Measurements from ENCODE around the gene RNF227. TPM values are rescaled to one million over a fixed set of nuclear protein-coding genes. Genes with fewer than 3 reads are reported as not detected.

Gene RNF227
- total RNA-seq, 1 experiment from 2014 or later: 0.83 TPM

DNA sequence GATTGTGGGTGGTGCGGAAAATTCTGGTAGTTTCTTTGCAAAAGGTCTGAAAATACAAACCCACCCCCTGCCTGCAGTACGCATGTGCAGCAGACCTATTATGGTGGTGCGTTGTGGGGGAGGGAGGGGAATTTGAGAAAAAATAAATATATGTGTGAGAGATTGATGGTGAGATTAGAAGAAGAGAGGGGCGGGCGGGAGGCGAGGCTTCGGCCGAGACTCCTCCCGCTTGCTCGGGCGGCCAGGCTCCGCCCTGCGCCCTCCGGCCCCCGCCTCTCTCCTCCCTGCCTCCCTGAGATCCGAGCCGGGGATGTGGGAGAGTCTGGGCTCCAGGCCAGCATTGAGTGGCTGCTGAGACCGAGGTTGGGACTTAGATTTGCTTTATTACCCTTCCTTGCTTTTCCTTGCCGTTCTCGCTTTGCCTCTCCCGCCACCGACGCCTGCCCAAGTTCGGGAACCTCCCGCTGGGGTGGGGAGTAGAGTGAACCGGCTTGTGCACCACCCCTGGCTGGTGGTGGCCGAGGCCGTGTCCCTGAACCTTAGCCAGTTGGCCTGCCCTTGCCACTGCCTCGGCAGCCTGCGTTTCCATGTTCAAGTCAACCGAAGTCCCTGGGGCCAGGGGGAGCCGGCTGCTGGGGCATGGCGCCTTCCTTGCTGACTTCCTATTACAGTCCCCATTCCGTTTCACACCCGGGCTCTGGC is 28.5 kb downstream of the RNF227 start (continued):
- TF ChIP-seq, protein P1, sequence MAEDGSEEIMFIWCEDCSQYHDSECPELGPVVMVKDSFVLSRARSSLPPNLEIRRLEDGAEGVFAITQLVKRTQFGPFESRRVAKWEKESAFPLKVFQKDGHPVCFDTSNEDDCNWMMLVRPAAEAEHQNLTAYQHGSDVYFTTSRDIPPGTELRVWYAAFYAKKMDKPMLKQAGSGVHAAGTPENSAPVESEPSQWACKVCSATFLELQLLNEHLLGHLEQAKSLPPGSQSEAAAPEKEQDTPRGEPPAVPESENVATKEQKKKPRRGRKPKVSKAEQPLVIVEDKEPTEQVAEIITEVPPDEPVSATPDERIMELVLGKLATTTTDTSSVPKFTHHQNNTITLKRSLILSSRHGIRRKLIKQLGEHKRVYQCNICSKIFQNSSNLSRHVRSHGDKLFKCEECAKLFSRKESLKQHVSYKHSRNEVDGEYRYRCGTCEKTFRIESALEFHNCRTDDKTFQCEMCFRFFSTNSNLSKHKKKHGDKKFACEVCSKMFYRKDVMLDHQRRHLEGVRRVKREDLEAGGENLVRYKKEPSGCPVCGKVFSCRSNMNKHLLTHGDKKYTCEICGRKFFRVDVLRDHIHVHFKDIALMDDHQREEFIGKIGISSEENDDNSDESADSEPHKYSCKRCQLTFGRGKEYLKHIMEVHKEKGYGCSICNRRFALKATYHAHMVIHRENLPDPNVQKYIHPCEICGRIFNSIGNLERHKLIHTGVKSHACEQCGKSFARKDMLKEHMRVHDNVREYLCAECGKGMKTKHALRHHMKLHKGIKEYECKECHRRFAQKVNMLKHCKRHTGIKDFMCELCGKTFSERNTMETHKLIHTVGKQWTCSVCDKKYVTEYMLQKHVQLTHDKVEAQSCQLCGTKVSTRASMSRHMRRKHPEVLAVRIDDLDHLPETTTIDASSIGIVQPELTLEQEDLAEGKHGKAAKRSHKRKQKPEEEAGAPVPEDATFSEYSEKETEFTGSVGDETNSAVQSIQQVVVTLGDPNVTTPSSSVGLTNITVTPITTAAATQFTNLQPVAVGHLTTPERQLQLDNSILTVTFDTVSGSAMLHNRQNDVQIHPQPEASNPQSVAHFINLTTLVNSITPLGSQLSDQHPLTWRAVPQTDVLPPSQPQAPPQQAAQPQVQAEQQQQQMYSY (CRISPR knock-in tag; IDR thresholded peaks at IDR 0.05): no peak
- TF ChIP-seq ELF4 (CRISPR knock-in tag; IDR thresholded peaks at IDR 0.05; ENCODE audit: low read depth) (no peak), IRF2 (CRISPR knock-in tag; IDR thresholded peaks at IDR 0.05; ENCODE audit: borderline replicate concordance, low read depth) (no peak), ATF1 (CRISPR knock-in tag; IDR thresholded peaks at IDR 0.05) (no peak), NR2C2 (CRISPR knock-in tag; IDR thresholded peaks at IDR 0.05) (no peak), PRRX2 (CRISPR knock-in tag; IDR thresholded peaks at IDR 0.05) (no peak)

DNA sequence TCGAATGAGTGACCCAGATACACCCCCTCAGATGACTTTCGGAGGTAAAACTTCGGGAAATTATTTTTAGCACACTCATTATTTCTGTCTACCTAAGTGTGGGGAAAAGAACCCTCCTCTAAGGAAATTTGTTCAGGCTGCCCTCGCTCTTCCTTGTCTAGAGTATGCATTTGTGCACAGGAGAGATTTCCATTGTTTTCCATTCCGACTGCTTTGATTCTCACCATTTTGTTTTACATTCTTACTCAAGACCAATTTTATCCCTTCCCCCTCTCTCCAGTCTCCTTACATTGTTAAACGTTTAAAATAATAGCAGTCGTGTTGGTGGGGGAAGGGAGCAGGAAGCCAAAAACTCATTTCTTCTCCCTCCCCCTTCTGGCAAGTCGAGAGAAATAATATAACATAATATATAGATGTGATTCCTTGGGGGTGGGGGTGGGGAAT is 29.0 kb downstream of the RNF227 start:
- Mint-ChIP-seq H3K27ac (no peak overlapping the region), H3K4me3 (no peak overlapping the region), H3K27me3 (ENCODE audit: low read depth) (no peaks in the 10 kb centered on the region; the same call in 1 of the 2 replicates), H3K4me1 (peaks cover 10% of the 10 kb centered on the region), H3K9me3 (no peaks in the 10 kb centered on the region), H3K36me3 (no peaks in the 10 kb centered on the region; the same call in 1 of the 2 replicates)
- ChIA-PET POLR2A (no interaction called here), CTCF (no interaction called here)
- no peak for TF ChIP-seq ZNF396 (CRISPR knock-in tag; IDR thresholded peaks at IDR 0.05; ENCODE audit: borderline replicate concordance)
- no peak for ATAC-seq
- no peak for DNase-seq (ENCODE audit: low spot score)

- DNase-seq (ENCODE audit: low spot score) (peak; percentile 46), ATAC-seq (peak; percentile 10)
- H3K27ac Mint-ChIP-seq: peak overlapping the region; percentile 81
- no peaks in the 10 kb centered on the region for H3K9me3 Mint-ChIP-seq
- H3K36me3 Mint-ChIP-seq: no peaks in the 10 kb centered on the region; the same call in 1 of the 2 replicates
- no peaks in the 10 kb centered on the region; the same call in 1 of the 2 replicates for H3K27me3 Mint-ChIP-seq (ENCODE audit: low read depth)
- CTCF ChIA-PET: interaction anchor here (0.7 to 1.3 kb wide), 3 partner anchors 30 to 131 kb away, joined by 3 to 5 read pairs (median 4); partner anchors contain the start of gene RNF227
- POLR2A ChIA-PET: no interaction called here
- no peak overlapping the region for H3K4me3 Mint-ChIP-seq
- TF ChIP-seq ARID4B (CRISPR knock-in tag; IDR thresholded peaks at IDR 0.05; ENCODE audit: borderline replicate concordance) (peak; percentile 26; the same call in 1 of the 2 replicates), ZNF423 (CRISPR knock-in tag; IDR thresholded peaks at IDR 0.05) (peak; percentile 78; the same call in 1 of the 2 replicates), NFYB (CRISPR knock-in tag; conservative IDR thresholded peaks at IDR 0.05; ENCODE audit: low read depth) (no peak)
- TF ChIP-seq, protein P2, sequence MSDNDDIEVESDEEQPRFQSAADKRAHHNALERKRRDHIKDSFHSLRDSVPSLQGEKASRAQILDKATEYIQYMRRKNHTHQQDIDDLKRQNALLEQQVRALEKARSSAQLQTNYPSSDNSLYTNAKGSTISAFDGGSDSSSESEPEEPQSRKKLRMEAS (CRISPR knock-in tag; IDR thresholded peaks at IDR 0.05): 0 out of 2 replicates have a peak, but pooled peaks have one; percentile 15
- H3K4me1 Mint-ChIP-seq: peaks cover 10% of the 10 kb centered on the region
Measured at GRCh38 chr17:7886227-7887037, 29.7 kb downstream of the RNF227 start.
